Suppressor macrophage treated with lipopolysaccharide for 1 hour (primary cell): ENCODE data around the gene ATP9A.
A peak's percentile ranks its signal among the peaks of the same experiment; 100 is the strongest.

ENCODE experiments used
- DNase-seq, 3 donors: peaks; one replicate each; pipeline ENCODE4 v3.0.0-alpha.2; 2020 to 2022

Gene ATP9A

GRCh38 chr20:51625105-51625504, 143.1 kb downstream of the ATP9A start:
- DNase-seq: no peak

DNA sequence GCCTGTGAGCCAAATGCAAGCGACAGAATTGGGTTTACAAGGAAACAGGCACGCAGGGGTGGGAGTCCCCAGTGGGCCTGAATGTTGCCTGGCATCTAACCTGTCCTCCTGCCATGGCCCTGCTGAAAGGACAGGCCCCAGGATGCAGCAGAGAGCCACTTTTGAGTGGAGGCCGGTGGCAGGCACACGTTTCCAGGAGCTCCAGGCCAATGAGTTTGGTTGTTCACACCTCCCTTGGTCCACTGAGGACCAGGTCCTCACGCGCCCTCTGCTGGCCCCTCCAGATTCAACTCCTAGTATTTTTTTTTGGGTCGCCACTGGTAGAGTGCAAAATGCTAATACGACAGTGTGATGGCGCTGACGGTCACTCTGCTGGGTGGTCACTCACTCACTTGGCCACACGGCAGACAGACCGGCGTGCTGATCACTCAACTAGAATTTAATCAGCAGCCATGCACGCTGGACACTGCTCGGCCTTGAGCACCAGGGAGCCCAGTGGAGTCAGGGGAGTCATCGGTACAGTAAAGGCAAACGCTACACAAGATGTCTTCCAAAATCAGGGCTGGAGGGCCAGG, 143.9 kb downstream of the ATP9A start:
- peak; percentile 56 to 81 (median 61) for DNase-seq

DNA sequence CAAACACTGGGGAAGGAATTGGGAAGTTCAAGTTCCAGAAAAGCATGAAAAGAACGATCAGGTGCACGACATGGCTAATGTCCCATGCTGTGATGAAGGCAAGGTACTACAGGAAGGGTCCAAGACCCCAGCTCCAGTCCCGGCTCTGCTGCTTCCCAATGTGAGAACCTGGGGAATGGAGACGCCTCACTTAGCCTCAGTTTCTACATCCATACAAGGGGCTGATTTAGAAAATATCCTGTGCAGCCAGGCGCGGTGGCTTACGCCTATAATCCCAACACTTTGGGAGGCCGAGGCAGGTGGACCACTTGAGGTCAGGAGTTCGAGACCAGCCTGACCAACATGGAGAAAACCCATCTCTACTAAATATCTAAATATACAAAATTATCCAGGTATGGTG, 144.9 kb downstream of the ATP9A start:
- DNase-seq: no peak

GRCh38 chr20:51622004-51622874, 146.0 kb downstream of the ATP9A start:
- DNase-seq: no peak

DNA sequence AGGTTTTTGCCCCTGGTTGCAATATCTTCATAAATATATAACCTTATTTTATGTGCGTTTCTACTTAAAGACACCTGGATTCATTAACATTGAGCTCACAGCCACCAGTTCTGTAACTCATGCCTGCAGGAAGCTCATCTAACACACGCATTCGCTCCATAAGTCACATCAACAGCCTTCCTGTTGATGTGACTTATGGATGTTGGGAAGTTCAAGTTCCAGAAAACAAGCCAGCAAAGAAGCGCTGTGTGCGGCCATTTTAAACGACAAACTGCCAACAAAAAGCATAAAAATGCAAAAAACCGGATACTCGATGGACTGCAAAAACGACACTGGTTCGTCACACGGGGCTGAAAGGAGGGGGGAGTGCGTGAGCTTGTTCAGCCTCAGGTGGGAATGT, 147.8 kb downstream of the ATP9A start:
- DNase-seq: no peak

DNA sequence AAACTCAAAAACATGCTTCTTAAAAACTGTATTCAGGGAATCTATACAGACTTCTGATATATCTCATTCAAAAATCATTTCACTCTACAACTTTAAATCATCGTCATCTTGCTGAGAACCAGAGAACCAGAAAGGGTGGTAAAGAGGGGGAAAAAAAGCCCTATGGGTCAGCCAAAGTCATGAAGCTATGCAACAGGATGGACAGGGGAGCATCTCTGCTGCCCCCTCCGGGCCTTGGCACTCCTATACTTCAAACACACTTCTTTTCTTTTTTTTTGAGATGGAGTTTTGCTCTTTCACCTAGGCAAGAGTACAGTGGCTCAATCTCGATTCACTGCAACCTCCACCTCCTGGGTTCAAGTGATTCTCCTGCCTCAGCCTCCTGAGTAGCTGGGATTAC, 152.1 kb downstream of the ATP9A start:
- no peak for DNase-seq

DNA sequence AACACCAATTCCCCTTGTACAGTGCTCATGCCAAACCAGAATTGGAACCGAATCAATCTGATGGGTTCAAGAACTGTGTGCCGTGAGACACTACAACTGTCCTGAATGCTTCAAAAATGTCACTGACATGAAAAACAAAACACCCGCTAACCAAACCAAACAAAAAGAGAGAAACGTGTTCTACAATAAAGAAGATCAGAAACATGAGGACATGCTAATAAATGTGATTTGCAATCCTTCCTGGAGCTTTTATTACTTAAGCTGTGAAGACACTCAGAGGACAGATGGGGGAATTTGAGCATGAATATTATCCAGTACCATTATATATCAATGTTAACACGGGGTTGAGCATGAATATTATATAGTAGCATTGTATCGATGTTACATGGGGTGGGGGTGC, 153.5 kb downstream of the ATP9A start:
- DNase-seq: no peak

DNA sequence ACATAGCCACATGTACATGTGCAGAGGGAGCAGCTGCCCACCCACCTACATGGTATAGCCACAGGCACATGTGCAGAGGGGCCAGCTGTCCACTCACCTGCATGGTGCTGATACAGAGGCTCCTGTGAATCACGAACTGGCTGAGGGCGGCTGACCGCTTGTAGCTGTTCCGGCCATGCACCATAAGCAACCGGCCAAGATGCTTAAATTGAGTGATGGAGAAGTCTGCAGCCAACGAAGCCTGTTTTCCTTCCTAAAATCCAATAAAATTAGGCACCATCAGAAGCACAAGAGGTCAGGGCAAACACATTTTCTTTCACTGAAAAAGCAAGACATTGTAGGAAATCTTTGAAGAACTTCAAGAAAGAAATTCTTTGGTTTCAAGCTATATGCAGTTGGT, 154.6 kb downstream of the ATP9A start:
- no peak for DNase-seq

- DNase-seq: no peak
These were observed 155.3 kb downstream of the ATP9A start for GRCh38 chr20:51612896-51613295.

- DNase-seq: no peak
These were observed 156.6 kb downstream of the ATP9A start for GRCh38 chr20:51611625-51611890.

DNA sequence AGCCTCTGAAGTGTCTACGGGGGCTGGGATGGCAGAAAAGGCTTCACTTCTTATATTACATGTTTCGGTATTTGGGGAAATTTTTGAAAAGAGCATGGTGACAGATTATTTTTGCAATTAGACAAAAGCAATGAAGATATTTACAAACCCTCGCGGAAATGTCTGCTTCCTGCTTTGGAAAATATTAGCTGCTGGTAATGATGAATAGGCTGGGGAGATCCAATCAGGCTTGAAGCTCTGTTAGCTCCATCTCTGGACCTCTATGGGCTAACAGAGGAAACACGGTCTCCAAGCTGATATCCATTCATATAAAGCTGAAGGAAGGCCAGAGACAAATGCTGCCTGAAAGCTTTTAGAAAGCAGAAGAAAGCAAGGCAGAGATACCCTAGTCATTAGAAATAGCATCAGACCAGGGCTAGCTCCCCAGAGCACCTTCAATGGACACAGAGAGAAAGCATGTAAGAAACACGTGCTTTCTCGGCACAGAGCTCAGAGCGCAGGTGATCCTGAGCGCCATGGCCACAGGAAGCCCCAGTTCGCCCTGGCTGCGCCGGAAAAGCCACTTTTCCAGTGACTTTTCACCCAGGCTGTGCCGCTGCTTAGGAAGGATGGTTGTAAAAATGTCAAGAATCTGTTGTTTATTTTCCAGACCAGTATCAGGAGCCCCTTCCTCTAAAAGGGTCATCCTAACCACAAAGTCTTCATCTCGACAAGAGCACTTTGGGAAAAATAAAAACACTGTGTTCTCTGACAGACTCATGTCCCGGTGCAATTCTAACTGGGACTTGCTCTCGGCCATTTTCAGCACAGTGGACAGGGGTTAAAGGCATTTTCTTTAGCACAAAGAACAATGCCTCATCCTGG, 157.2 kb downstream of the ATP9A start:
- no peak for DNase-seq

DNA sequence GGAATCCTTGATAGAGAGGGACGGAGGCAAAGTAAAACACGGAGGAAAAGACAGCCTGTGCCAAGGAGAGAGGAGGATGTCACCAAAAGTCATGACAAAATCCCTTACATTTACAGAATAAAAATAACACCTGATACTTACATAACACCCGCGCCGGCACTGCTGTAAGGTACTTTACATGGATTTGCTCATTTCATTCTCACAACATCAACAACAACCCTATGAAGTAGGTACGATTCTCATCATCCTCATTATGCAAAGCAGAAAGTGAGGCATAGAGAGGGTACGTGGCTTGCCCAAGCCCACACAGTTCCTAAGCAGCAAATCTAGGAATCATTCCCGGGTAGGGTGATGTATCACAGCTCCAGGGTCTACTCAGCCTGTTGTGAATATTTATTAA, 158.1 kb downstream of the ATP9A start:
- no peak for DNase-seq

GRCh38 chr20:51609251-51609650, 158.9 kb downstream of the ATP9A start:
- DNase-seq: no peak

DNA sequence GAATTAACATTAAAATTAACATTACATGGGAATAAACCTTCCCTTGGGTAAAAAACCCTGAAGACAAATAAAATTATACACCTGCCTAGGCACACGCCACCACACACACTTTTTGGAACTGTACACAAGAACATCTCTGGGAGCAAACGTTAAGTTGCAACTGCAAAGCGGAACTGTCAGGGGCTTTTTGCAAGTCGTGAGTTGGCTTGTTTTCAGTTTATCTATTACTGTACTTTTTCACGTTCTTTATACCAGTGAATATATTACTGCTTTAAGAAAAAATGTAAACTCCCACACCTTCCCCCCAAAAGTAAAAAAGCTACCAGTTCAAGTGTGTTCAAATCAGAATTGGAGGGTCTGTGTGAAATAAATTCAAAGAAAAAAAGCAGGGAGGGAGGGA, 160.1 kb downstream of the ATP9A start:
- DNase-seq: no peak

DNA sequence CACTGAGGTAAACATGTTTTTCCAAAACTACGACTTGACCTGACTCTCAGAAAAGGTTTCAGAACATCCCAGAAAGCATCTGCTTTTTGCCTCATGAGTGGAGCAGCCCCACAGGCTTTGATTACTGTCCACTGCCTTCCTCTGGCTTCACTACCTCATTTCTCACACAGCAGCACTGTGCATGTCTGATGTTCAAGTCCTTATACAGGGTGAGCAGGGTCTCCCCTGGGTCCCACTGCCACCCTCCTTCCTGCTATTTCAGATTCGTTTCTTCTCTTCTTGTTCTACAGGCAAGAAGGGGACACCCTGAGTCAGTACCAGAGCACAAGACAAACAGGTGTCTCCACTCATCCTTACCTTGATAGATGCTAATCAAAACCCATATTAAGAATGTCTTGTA, 161.0 kb downstream of the ATP9A start:
- DNase-seq: no peak

DNA sequence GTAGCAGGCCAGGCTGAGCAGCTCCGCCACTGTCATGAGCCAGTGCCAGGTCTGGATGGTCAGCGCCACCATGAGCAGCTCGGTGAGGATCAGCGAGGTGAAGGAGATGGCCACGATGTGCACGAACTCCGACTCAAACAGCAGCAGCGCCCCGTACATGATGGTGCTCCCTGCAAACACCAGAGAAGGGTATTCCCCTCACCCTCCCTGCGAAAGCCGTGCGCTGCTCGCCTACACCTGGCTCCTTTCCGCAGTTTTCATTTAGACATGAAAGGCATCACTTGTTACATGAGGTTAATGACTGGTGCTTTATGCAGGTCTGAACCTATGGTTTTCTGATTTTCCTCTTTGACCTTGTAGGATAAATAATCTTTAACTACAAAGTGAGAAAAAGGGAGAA, 163.3 kb downstream of the ATP9A start:
- no peak for DNase-seq

- no peak for DNase-seq
These were observed 166.1 kb downstream of the ATP9A start for GRCh38 chr20:51602131-51602530.

DNA sequence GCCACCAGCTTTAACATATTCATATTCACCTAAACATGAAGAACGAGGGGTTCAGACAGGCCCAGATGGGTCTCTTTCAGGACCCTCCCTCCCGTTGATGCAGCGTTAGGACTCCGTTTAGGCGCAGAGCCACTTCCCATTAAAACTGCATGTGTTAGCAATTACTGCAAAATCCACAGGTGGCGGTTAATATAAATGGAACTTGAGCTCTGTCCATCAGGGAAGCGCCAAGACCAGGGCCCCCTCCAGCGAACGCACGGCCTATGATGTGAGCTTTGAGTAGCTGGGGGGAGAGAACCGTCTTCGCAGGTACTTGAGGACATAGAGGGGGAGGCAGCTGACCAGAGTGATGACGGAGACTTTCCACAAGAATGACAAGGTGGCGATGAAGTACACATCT, 167.2 kb downstream of the ATP9A start:
- DNase-seq: no peak

- no peak for DNase-seq
These were observed 168.2 kb downstream of the ATP9A start for GRCh38 chr20:51600016-51600420.

- DNase-seq: no peak
These were observed 169.6 kb downstream of the ATP9A start for GRCh38 chr20:51598556-51598955.

DNA sequence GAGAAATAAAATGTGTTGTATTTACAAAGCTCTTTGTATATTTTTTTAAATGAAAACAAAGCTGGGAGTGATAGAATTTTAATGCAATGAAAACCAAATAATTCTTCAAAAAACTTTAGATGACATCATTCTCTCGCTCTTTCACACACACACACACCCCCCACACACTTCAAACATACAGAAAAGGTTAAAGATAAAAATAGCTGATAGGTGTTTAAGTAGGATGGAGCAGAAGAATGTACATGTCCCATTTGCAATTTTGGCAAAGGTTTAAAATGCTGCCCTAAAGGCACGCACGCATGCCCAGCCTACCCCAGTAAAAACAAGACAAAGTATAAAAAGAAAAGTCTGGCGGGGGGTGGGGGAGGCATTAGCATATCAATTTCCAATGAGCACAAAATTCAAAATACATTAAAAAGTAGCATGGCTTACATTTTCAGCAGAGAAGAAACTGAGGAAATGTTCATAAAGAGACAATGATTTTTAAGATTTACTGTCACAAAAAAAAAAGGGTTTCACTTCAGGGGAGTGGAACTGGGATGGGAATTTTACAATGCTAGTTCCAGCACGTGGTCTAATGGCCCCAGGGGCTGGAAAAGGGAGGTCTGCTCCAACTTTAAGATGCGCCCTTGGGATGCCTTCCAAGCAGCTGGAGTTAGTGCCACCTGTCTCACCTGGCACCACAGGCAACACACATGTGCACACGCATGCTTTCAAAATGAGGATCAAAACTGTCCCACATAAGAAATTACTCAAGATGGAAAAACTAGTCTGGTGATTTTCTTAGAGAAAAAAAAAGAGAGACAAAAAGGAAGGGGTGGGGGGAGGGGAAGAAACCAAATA, 170.6 kb downstream of the ATP9A start:
- DNase-seq: no peak

DNA sequence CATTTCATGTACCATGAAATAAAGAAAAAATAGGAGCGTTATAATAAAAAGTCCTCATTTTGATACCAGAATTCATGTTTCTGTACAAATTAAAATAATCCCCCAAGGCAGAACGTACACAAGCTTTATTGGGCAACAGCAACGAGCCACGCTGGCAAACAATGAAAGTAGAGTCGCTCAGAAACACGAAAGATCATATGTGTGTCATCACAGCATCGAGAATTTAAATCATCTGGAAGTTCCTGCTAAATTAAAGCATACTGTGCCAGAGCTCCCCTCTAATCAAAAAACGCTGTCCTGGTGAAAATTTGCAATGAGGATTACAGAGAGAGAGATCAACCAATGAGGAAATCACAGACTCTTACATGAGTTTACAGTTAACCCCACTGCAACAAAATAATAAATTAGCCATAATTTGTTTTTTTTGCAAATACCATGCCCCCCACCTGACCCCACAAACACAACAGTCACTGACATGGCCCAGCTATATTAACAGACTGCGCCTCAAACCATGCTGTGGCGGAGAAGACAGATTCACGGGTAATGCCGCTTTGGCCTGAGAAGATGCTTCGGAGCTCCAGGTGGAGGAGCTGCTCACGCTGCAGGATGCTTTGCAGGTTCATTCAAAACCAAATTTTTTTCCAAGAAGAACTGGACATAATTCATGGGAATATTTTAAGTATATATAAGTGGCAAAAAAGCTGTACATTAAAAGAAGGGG, 171.4 kb downstream of the ATP9A start:
- DNase-seq: no peak
